Activated CD8-positive, alpha-beta memory T cell treated with anti-CD3 and anti-CD28 coated beads, Interleukin-2, amount 50 U/mL, for 48 hours (primary cell): Measurements from ENCODE around the gene PM20D2.
A peak's percentile ranks its signal among the peaks of the same experiment; 100 is the strongest.
"Not testable (repeated sequence)": the region's sequence is repeated elsewhere in the genome, so short reads cannot be mapped to it uniquely, and the experiment has no call there.

ENCODE experiments used
- DNase-seq: peaks from one replicate; pipeline ENCODE4 v3.0.0-alpha.2; 2020

Gene PM20D2, protein sequence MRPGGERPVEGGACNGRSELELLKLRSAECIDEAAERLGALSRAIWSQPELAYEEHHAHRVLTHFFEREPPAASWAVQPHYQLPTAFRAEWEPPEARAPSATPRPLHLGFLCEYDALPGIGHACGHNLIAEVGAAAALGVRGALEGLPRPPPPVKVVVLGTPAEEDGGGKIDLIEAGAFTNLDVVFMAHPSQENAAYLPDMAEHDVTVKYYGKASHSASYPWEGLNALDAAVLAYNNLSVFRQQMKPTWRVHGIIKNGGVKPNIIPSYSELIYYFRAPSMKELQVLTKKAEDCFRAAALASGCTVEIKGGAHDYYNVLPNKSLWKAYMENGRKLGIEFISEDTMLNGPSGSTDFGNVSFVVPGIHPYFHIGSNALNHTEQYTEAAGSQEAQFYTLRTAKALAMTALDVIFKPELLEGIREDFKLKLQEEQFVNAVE

DNA sequence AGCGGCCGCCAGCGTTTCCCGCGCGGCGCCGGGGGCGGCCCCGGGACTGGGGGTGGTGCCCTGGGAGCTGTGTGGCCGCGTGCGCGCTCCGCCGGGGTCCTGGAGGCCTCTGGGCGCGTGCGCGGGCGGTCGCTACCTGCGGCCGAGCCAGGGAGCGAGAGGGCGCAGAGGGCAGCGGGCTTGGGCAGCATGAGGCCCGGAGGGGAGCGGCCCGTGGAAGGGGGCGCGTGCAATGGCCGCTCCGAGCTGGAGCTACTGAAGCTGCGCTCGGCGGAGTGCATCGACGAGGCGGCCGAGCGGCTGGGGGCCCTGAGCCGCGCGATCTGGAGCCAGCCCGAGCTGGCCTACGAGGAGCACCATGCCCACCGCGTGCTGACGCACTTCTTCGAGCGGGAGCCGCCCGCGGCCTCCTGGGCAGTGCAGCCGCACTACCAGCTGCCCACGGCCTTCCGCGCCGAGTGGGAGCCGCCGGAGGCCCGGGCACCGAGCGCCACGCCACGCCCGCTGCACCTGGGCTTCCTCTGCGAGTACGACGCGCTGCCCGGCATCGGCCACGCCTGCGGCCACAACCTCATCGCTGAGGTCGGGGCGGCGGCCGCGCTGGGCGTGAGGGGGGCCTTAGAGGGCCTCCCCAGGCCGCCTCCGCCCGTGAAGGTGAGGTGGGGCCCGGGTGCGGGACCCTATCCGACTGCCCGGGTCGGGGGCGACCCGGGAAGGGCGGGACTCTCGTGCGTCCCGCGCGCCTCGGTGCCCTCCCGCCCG is at the start of gene PM20D2:
TSS of gene PM20D2 (plus strand) at position 100 of the 762 bp plus-strand sequence. CDS start at position 190, 90 bp downstream.
- peak; percentile 86 for DNase-seq

DNA sequence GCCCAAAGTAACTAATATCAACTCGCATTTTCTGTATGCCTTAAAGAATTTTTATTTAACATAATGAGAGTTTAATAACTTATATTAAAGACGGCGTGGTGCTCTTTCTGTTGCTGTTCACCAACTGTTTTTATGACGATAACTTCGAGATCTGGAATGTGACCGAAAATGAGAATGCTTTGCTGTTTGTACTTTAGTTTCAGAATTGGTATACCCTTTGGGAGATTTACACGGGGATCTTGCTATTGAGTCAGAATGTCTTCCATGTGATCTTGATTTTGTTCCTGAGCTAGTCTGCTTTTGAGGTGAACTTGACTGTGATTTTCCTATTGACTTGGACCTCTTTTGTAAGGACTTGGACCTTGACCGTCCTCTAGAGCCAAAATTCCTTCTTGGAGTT is 47.4 kb upstream of the PM20D2 start:
- DNase-seq: no peak

DNA sequence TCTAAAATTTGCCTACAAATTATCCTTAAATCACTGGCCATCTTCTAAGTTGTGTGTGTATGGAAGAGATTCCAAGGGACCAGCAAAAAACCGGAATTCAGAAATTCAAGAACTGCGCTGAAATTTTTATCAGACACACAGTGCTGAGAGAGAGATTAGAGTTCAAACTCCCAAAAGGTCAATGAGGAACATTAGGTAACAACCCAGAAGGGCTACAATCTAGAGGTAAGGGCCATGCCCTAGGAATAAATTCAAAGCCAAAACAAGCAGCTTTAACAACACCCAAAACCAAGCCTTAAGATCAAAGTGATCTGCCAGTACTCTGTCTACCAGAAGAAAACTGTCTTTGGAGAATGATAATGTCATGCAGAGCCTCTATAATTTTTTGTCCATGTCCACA is 45.7 kb upstream of the PM20D2 start:
- no peak for DNase-seq

DNA sequence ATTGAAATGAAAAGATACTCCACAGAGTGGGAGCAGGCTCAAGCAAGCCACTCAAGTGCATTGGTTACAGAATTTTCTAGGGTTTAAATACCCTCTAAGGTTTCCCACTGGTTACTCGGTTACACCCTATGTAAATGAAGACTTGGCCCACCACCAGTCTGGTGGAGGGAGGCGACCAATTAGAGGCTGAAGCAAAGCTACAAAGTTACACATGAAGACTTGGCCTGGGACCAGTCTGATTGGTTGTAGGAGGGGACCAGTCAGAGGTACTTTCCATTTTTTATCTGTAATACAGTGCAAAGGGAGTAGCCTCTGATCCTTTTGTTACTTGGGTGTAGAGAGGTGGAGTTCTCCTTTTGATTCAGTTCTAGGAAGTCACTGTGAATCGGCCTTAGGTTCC is 35.6 kb upstream of the PM20D2 start:
- no peak for DNase-seq

DNA sequence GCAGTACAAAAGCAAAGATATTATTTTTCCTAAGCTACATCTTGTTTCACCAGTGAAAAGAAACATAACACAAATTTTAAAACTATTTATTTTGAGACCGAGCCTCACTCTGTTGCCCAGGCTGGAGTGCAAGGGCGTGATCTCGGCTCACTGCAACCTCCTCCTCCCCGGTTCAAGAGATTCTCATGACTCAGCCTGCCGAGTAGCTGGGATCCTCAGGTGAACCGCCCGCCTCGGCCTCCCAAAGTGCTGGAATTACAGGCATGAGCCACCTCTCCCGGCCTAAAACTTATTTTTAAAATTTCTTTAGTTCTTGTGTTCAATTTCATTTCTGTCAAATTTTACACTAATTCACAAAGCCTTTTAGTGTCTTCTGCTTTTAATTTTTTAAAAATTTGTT is 33.9 kb upstream of the PM20D2 start:
- no peak for DNase-seq

DNA sequence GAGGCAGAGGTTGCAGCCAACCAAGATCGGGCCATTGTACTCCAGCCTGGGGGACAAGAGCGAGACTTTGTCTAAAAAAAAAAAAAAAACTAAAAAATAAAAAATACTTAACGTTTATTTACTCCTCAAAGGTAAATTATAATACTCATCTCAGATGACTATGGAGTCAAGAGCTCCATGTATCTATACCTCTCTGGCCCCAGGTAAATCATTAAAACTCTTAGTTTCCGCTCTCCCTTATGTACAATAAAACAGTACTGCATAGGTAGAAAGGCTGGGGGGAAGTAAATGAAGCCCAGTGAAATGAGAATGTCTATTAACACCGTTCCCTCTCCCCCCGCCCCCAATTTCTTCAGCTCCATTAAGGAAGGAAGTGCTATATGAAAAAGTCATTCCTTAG is 29.2 kb upstream of the PM20D2 start:
- no peak for DNase-seq

DNA sequence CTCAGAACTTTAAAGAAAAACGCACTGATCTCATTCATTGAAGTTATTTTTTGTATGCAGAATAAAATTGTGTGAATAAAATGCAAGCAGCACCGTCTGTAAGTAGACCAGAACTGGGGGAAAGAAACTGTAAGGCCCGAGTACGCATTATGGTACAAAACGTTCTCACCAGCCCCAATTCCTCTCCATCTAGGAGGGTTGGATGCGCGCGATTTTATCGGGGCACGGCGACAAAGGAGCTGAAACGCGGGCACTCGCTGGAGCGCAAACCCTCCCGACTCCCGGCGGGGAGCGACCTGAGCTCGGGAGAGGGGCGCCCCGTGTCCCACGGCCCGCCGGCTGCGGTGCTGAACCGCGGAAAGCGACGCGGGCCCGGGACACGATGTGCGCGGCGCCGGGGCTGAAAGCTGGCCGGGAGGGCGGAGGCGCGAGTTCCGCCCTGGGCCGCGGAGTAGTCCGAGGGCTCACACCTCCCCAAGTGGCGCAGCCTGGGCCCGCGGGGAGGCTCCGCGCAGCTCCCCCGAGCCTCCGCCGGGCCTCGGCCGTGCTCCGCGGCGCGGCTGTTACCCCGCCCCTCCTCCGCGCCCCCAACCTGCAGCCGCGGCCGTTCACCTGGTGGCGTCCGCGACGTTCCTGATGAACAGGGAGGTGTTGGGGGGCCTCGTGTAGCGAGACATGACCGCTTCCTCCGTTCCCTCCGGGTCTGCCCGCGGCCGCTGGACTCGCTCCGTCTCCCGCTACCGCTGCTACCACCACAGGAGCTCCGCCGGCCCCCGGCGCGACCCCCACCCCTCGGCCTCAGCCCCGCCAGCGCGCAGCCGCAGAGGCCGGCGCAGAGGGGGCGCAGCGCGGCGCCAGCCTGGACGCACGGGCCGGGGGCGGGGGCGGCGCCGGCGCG is 28.4 kb upstream of the PM20D2 start, which contains the start of gene SRSF12:
TSS of gene SRSF12 (minus strand) at position 861 of the 898 bp plus-strand sequence. CDS start at position 677, 184 bp downstream.
- peak; percentile 67 for DNase-seq

DNA sequence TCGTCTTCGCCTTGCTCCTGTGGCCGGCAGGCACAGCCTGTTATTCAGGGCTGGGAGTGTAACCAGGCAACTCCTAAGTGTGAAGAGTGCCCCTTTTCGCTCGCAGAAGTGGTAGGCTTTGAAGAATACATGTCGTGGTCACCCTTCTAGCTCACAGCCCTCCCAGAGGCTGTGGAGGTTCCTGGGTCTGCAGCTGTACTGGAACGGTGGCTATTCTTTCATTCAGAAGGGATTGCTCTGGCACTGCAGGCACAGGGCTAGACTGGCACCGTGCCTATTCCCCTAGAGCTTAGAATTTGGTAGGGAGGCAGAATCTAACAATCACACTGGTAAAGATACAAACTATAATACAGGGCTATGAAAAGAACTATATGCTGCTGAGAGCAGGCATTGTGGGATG is 26.9 kb upstream of the PM20D2 start:
- no peak for DNase-seq

DNA sequence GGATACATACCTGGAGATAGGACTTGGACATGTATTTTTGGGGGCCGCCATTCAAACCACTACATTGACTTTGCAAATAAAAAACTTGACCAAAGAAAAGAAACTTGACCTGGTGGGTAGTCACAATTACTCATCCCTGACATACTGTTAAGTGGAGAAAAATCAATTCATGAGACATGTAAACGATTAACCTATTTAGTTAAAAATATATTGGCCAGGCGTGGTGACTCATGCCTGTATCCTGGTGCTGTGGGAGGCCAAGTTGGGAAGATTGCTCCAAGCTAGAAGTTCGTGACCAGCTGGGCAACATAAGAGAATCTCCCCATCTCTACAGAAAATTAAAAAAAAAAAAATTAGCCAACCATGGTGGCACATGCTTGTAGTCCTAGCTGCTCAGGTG is 25.5 kb upstream of the PM20D2 start:
- no peak for DNase-seq

DNA sequence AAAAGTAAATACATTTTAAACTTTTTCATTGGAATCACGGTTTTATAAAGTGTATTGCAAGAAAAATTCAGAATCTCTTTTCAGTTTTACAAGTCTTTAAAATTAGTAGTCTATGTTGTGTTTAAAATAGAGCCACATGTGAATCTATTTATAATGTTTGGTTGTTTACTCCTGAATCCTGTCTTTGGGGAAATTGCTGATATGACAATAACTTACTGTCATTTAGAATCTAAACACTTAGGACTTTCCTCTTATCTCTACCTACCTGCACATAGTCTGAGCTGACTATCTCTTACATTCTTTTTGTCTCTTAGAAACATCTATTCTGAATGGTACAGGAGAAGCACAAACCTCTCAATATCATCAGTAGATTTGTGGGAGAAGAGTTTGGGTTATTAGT is 23.9 kb upstream of the PM20D2 start:
- no peak for DNase-seq

DNA sequence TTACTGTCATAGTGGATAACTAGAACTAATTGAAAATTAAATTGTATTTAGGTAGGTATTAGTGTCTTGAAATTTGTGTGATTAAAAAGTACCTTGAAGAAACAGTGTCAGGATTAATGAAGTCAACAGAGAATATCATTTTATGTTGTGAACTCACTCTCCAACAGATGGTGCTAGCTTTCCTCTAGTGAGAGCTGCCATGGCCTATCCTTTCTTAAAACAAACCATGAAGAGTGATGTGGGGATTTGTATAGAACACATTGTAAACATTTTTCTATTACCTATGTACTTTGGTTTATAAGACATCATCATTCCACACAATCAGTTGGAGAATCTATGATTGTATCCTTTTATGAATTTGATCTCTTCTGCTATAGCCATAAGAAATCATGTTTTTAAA is 23.2 kb upstream of the PM20D2 start:
- no peak for DNase-seq

DNA sequence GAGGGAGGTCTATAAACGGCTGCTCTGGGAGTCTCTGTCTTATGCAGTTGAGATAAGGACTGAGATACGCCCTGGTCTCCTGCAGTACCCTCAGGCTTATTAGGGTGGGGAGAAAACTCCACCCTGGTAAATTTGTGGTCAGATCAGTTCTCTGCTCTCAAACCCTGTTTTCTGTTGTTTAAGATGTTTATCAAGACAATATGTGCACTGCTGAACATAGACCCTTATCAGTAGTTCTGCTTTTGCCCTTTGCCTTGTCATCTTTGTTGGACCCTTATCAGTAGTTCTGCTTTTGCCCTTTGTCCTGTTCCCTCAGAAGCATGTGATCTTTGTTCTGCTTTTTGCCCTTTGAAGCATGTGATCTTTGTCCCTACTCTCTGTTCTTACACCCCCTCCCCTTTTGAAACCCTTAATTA is 17.6 kb upstream of the PM20D2 start:
- DNase-seq: not testable (repeated sequence)

DNA sequence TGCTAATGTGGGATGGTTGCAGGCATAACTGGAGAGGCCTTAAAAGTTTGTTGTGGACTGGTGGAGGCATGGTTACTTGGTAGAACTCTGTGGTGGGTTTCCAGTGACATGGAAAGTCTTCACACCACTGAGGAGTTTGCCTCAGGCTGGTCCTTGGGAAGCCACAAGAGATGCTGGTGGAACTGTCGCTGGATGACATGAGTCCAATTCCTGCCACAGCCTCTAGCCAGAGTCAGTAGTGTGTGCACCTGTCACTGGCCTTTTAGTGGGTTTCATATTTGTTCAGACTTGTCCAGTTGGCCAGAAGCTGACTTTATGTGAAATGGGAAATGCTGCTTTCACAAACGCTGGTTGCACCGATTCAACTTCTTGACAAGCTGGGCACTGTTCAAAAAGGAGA is 14.3 kb upstream of the PM20D2 start:
- DNase-seq: no peak

DNA sequence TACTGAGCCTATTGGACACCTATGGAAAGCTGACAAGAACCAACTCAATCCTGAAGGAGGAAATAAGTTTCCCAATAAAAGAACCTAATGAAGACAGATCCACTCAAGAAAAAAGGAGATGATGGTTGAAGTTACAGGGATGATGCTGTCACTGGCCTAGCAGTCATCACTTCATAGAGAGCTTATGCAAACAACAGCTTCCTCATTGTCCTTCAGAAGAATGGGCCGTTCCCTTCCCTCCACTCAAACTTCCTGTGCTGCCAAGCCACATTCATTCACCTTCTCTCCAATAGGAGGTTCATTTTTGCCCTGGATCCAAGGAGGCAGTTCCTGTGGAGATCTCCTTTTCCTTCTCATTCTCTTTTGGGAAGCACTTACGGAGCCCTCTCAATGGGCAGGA is 13.8 kb upstream of the PM20D2 start:
- no peak for DNase-seq

DNA sequence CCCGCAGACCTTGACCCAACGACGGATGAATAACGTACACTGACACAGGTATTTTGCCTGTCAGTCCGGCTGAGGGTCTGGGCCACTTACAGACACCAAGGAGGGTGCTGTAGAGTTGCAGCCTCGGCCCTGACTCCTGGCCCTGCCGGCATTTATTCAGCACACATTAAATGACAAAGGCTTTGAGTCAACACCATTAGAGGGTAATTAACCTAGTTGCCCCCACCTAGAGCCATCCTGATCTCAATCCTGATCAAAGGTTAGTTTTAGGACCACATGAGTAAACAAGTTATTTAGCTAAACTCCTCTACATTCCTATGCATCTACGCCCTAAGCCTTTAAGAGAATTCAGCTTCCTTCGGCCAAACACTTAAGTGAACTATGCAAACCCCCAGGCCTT is 11.9 kb upstream of the PM20D2 start:
- DNase-seq: no peak

DNA sequence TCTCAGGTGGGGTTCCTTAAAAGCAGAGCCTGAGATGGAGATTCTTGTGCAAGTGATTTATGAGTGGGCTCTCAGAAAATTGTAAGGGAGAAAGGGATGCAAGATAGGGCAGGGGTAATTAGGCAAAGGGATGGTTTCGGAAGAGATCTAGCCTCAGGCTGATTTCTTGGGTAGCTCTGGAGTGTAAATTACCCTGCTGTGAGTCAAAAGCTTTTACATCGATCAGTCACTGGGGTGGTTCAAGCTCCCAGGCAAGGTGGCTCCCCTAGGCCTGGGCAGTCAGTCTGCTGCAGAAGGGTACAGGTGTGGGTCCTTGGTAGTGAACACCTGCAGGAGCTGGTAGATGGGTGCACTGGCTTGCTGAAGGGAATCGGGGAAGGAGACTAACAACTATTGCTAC is 11.1 kb upstream of the PM20D2 start:
- DNase-seq: no peak

DNA sequence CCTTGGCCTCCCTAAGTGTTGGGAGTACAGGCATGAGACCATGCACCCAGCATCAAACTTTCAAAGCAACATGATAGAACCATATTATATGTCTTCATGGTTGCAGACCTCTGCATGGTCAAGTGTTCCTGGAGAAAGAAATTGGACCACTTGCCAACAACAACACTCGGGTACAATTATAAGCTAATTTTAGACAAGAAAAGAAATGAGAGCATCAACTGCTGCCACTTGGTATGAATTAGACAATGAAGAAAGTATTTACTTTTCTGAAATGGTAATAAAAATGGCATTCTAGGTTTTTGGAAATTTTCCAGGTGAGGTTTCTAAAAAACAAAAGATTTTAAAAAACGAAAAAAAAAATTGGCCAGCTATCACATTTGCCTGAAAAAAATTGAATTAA is 7.7 kb upstream of the PM20D2 start:
- no peak for DNase-seq

DNA sequence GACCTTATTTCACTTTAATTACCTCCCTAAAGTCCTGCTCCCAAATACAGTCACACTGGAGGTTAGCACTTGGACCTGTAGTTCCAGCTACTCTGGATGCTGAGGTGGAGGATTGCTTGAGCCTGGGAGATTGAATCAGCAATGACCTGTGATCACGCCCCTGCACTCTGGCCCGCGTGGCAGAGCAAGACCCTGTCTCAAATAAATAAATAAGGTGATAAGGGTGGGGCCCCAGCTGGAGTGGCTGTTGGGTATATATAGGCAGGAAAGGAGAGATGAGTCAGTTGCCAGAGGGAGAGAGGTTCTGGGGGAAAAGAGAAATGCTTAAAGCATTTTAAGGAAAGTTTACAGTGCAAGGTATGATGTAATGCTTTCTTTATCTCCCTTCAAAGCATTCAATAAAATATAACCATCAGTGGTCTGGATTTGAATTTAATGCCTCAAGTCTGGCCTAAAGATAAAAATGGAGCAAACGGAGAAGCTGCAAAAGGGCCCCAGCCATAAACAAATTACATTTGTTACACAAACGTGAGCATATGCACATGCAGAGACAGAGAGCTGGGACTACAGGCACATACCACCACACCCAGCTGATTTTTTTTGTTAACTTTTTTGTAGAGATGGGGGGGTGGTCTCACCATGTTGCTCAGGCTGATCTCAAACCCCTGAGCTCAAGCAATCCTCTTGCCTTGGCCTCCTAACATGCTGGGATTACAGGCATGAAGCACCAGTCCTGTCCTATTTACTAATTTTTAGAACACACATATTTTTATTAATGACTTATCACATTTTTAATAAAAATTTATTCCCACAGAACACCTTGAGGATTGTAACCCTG is 6.1 kb upstream of the PM20D2 start:
- no peak for DNase-seq

DNA sequence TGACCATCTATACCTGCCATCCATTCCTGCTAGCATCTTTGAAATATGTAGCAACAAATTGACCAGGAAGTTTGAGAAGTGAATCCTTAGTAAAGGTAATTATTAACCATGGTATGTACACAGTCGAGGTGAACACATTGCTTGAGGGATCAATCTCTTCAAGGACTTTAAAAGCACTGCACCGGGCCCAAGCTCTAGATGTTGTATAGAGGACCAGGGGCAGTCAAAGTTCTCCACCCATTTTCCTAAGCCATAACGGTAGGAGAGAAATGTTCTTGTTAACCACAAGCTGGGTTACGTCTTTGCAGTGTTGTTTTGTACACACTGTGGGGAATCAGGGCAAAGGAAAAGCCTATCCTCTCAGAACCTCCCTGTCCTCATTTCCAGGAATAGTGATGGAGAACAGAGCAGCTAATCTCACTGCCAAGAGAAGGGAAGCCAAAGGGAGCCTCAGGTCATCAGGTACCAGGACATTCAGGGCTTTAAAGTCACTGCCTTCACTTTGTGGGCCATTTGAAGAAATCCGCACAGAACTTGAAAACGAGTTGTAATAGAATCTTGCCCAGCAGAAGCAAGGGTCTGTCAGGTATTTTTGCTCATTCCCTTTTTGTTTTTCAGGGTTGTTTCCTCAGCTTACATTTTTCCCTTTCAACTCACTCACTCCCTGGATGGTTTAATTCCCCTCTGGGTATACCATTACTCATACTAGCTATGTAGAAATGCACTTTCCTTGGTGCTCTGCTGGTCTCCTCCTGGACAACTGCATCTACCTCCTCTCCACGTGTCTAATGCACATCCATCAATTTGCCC is 5.3 kb upstream of the PM20D2 start:
- DNase-seq: no peak

DNA sequence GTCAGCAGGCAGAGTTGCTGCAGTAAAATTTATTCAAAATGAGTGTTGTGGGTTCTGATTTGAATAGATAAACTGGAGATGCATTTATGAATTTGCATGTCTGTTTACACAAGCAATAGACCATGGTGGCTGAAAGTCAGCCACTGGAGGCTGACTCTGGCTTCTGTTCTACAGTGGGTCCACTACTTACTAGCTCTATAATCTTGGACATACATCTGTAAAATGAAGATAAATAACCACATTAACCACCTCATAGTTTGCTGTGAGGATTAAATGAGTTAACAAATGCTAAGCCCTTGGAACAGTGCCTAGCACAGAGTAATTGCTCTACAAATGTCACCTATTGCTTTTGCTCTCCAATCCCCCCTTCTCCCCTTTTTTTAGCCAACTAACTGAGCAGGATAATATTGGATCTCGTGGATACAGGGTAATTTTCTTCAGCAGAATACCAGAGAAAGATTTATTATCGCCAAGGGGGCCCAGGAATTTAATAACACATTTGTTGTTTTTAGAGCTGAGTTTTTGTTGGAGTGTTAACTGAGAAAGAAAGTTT is 1.4 kb upstream of the PM20D2 start:
- DNase-seq: no peak
